Uterus (tissue), 2 donors: Measurements from ENCODE around the gene SH3BP2.

ENCODE experiments used
- CTCF ChIP-seq, 4 experiments: fragments of 200-600 bp in 2 of 4; fragments of 450-650 bp in 2 of 4; sonication (generic) in 2 of 4; IDR thresholded peaks; one replicate each; pipeline ENCODE4 v1.5.1; 2016 to 2019; ENCODE audit warnings: antibody characterized with exemption in 4 of 4, mild to moderate bottlenecking in 2 of 4, moderate library complexity in 1 of 4
- POLR2A ChIP-seq, 2 donors: fragments of 450-650 bp; IDR thresholded peaks; one replicate each; pipeline ENCODE4 v1.6.1; 2016; ENCODE audit warnings: antibody characterized with exemption in 2 of 2, mild to moderate bottlenecking in 1 of 2, moderate library complexity in 1 of 2

GRCh38 chr4:2835978-2836377 lies 43.1 kb downstream of the SH3BP2 start:
- no peak for TF ChIP-seq POLR2A (IDR thresholded peaks at IDR 0.05)
- no peak for TF ChIP-seq CTCF (IDR thresholded peaks at IDR 0.05)
